Retina (tissue), 1 donor: ENCODE results near the gene SLC46A3.
"Not testable (repeated sequence)": the region's sequence is repeated elsewhere in the genome, so short reads cannot be mapped to it uniquely, and the experiment has no call there.

ENCODE experiments used
- DNase-seq: peaks from one replicate; pipeline ENCODE4 v3.0.0-alpha.2; 2016

SLC46A3 gene

GRCh38 chr13:28729541-28729940 lies 10.8 kb upstream of the SLC46A3 start:
- DNase-seq = no peak

GRCh38 chr13:28728642-28729041 lies 9.9 kb upstream of the SLC46A3 start:
- DNase-seq = no peak

- DNase-seq = no peak
These were observed 6.4 kb upstream of the SLC46A3 start for GRCh38 chr13:28725046-28725610.

- DNase-seq = no peak
These were observed 5.0 kb upstream of the SLC46A3 start for GRCh38 chr13:28723806-28724205.

GRCh38 chr13:28719227-28720055 lies 671 bp upstream of the SLC46A3 start:
- no peak for DNase-seq

- no peak for DNase-seq
These were observed 601 bp downstream of the SLC46A3 start for GRCh38 chr13:28718196-28718542.

GRCh38 chr13:28717170-28717569 lies 1.6 kb downstream of the SLC46A3 start:
- peak; percentile 5 for DNase-seq

GRCh38 chr13:28716511-28716910 lies 2.3 kb downstream of the SLC46A3 start:
- DNase-seq = peak; percentile 4

GRCh38 chr13:28714651-28715050 lies 4.1 kb downstream of the SLC46A3 start:
- no peak for DNase-seq

- DNase-seq = no peak
These were observed 8.6 kb downstream of the SLC46A3 start for GRCh38 chr13:28710161-28710560.

GRCh38 chr13:28707629-28708427 lies 10.9 kb downstream of the SLC46A3 start:
- no peak for DNase-seq

- peak; percentile 23 for DNase-seq
These were observed 13.2 kb downstream of the SLC46A3 start for GRCh38 chr13:28705461-28706083.

GRCh38 chr13:28704919-28705318 lies 13.9 kb downstream of the SLC46A3 start:
- DNase-seq = no peak

GRCh38 chr13:28704282-28704681 lies 14.5 kb downstream of the SLC46A3 start:
- DNase-seq = no peak

GRCh38 chr13:28699246-28699645 lies 19.5 kb downstream of the SLC46A3 start:
- no peak for DNase-seq

- DNase-seq = no peak
These were observed 21.3 kb downstream of the SLC46A3 start for GRCh38 chr13:28697441-28697840.

- DNase-seq = not testable (repeated sequence)
These were observed 24.9 kb downstream of the SLC46A3 start for GRCh38 chr13:28693605-28694491.

GRCh38 chr13:28685892-28686291 lies 32.9 kb downstream of the SLC46A3 start:
- DNase-seq = no peak

- DNase-seq = no peak
These were observed 33.7 kb downstream of the SLC46A3 start for GRCh38 chr13:28685114-28685513.

- DNase-seq = no peak
These were observed 34.5 kb downstream of the SLC46A3 start for GRCh38 chr13:28684257-28684656.

- DNase-seq = not testable (repeated sequence)
These were observed 35.6 kb downstream of the SLC46A3 start for GRCh38 chr13:28683169-28683568.

GRCh38 chr13:28680541-28680940 lies 38.2 kb downstream of the SLC46A3 start:
- no peak for DNase-seq
